ENCODE data around the gene MLXIP.
"Not testable (repeated sequence)": the region's sequence is repeated elsewhere in the genome, so short reads cannot be mapped to it uniquely, and the experiment has no call there.

MLXIP gene

GRCh38 chr12:122172262-122172939, 93.8 kb downstream of the MLXIP start:
- no peaks in the 10 kb centered on the region for H3K27me3 ChIP-seq
- no peak overlapping the region for H3K4me3 ChIP-seq
- no peak overlapping the region for H3K27ac ChIP-seq
- no peak overlapping the region for H3K9ac ChIP-seq
- no peak overlapping the region for H3K4me2 ChIP-seq
- H3K9me3 ChIP-seq = no peaks in the 10 kb centered on the region
- TF ChIP-seq Cebpa-rat (IDR thresholded peaks at IDR 0.05) = no peak
- H3K36me3 ChIP-seq = no peaks in the 10 kb centered on the region
- no peaks in the 10 kb centered on the region for H4K20me1 ChIP-seq
- no peaks in the 10 kb centered on the region for H3K4me1 ChIP-seq

- Histone ChIP-seq H3K36me3 (no peaks in the 10 kb centered on the region), H3K27me3 (no peaks in the 10 kb centered on the region), H3K4me1 (no peaks in the 10 kb centered on the region), H4K20me1 (no peaks in the 10 kb centered on the region), H3K4me2 (no peak within 1 kb of the TSS), H3K27ac (no peak within 1 kb of the TSS), H3K9me3 (0 out of 2 replicates have a peak, but pooled peaks cover 5% of the 10 kb centered on the region), H3K9ac (no peak within 1 kb of the TSS), H3K4me3 (no peak within 1 kb of the TSS)
- TF ChIP-seq Cebpa-rat (IDR thresholded peaks at IDR 0.05) = no peak
These were observed 95.7 kb downstream of the MLXIP start, which contains the start of gene IL31 for GRCh38 chr12:122174155-122174845. TSS of gene IL31 (minus strand) at chr12:122174221. CDS start at chr12:122174172, 49 bp downstream.

- H3K9me3 ChIP-seq, H3K4me2 ChIP-seq, H3K9ac ChIP-seq, H3K4me3 ChIP-seq, H3K36me3 ChIP-seq, H3K27ac ChIP-seq, H4K20me1 ChIP-seq, H3K27me3 ChIP-seq: not testable (repeated sequence)
- H3K4me1 ChIP-seq = peaks cover 20% of the 10 kb centered on the region
These were observed 97.9 kb downstream of the MLXIP start for GRCh38 chr12:122176473-122176872.

GRCh38 chr12:122182887-122183587, 104.5 kb downstream of the MLXIP start, which contains the start of gene LRRC43:
TSS of gene LRRC43 (plus strand) at chr12:122183123. CDS start at chr12:122183145, 22 bp downstream.
- H4K20me1 ChIP-seq = no peaks in the 10 kb centered on the region
- peak within 1 kb of the TSS; percentile 91 for H3K4me2 ChIP-seq
- H3K9ac ChIP-seq = peak within 1 kb of the TSS; percentile 65
- TF ChIP-seq Cebpa-rat (IDR thresholded peaks at IDR 0.05) = no peak
- H3K27ac ChIP-seq = peak within 1 kb of the TSS; percentile 47
- peak within 1 kb of the TSS; percentile 60 for H3K4me3 ChIP-seq
- no peaks in the 10 kb centered on the region for H3K27me3 ChIP-seq
- H3K4me1 ChIP-seq = peaks cover 64% of the 10 kb centered on the region
- 0 out of 2 replicates have a peak, but pooled peaks cover 3% of the 10 kb centered on the region for H3K9me3 ChIP-seq
- no peaks in the 10 kb centered on the region for H3K36me3 ChIP-seq

- Histone ChIP-seq H3K27me3 (no peaks in the 10 kb centered on the region), H3K4me1 (peaks cover 64% of the 10 kb centered on the region), H3K9ac (peak overlapping the region; percentile 65), H3K4me2 (peak overlapping the region; percentile 91), H3K4me3 (peak overlapping the region; percentile 60), H3K36me3 (no peaks in the 10 kb centered on the region), H3K9me3 (no peaks in the 10 kb centered on the region), H3K27ac (peak overlapping the region; percentile 47), H4K20me1 (no peaks in the 10 kb centered on the region)
- TF ChIP-seq Cebpa-rat (IDR thresholded peaks at IDR 0.05) = no peak
These were observed 105.0 kb downstream of the MLXIP start for GRCh38 chr12:122183588-122183940.

GRCh38 chr12:122184517-122184916, 106.0 kb downstream of the MLXIP start:
- peak overlapping the region; percentile 26; the same call in 1 of the 2 replicates for H3K4me3 ChIP-seq
- no peak for TF ChIP-seq Cebpa-rat (IDR thresholded peaks at IDR 0.05)
- peak overlapping the region; percentile 91 for H3K4me2 ChIP-seq

GRCh38 chr12:122185079-122185478, 106.5 kb downstream of the MLXIP start:
- Histone ChIP-seq H3K9me3 (no peaks in the 10 kb centered on the region), H3K4me1 (peaks cover 65% of the 10 kb centered on the region), H3K4me2 (peak overlapping the region; percentile 91), H3K27ac (peak overlapping the region; percentile 60), H3K36me3 (no peaks in the 10 kb centered on the region), H3K27me3 (no peaks in the 10 kb centered on the region), H3K9ac (peak overlapping the region; percentile 32; the same call in 1 of the 2 replicates), H4K20me1 (no peaks in the 10 kb centered on the region), H3K4me3 (no peak overlapping the region)
- no peak for TF ChIP-seq Cebpa-rat (IDR thresholded peaks at IDR 0.05)

More at GRCh38 chr12:122184517-122184916, 106.0 kb downstream of the MLXIP start:
- Histone ChIP-seq H3K4me1 (peaks cover 71% of the 10 kb centered on the region), H3K36me3 (no peaks in the 10 kb centered on the region), H3K9ac (0 out of 2 replicates have a peak overlapping the region, but pooled peaks have one; percentile 31), H3K9me3 (no peaks in the 10 kb centered on the region), H4K20me1 (no peaks in the 10 kb centered on the region), H3K27ac (peak overlapping the region; percentile 60), H3K27me3 (no peaks in the 10 kb centered on the region)

- Histone ChIP-seq H3K9me3 (no peaks in the 10 kb centered on the region), H3K27ac (peak overlapping the region; percentile 60), H3K36me3 (no peaks in the 10 kb centered on the region), H4K20me1 (no peaks in the 10 kb centered on the region), H3K4me1 (peaks cover 65% of the 10 kb centered on the region), H3K9ac (peak overlapping the region; percentile 32; the same call in 1 of the 2 replicates), H3K4me3 (no peak overlapping the region), H3K4me2 (peak overlapping the region; percentile 91), H3K27me3 (no peaks in the 10 kb centered on the region)
- TF ChIP-seq Cebpa-rat (IDR thresholded peaks at IDR 0.05) = no peak
These were observed 107.0 kb downstream of the MLXIP start for GRCh38 chr12:122185494-122186082.

- TF ChIP-seq Cebpa-rat (IDR thresholded peaks at IDR 0.05) = no peak
- Histone ChIP-seq H4K20me1 (no peaks in the 10 kb centered on the region), H3K36me3 (no peaks in the 10 kb centered on the region), H3K9ac (no peak overlapping the region), H3K27ac (no peak overlapping the region), H3K4me3 (no peak overlapping the region), H3K27me3 (no peaks in the 10 kb centered on the region), H3K4me1 (peaks cover 62% of the 10 kb centered on the region), H3K9me3 (no peaks in the 10 kb centered on the region), H3K4me2 (no peak overlapping the region)
These were observed 108.9 kb downstream of the MLXIP start for GRCh38 chr12:122187466-122187865.

Measured in BLaER1 (cell line).